NCI-H69 (cell line): ENCODE data around the gene GJD3.

Experiments used
- DNase-seq: peaks from one replicate; lab custom pipeline; 2025; lab: John Stamatoyannopoulos, UW

Gene GJD3

GRCh38 chr17:40323391-40324381 is 40.9 kb downstream of the GJD3 start:
- no peak for DNase-seq

GRCh38 chr17:40322358-40323315 is 41.9 kb downstream of the GJD3 start:
- DNase-seq = peak; percentile 30

GRCh38 chr17:40321961-40322357 is 42.6 kb downstream of the GJD3 start:
- DNase-seq = peak; percentile 53

GRCh38 chr17:40321524-40321929 is 43.0 kb downstream of the GJD3 start:
- DNase-seq = peak; percentile 49

- peak; percentile 26 for DNase-seq
These were observed 43.6 kb downstream of the GJD3 start for GRCh38 chr17:40320756-40321523.

- no peak for DNase-seq
These were observed 44.6 kb downstream of the GJD3 start for GRCh38 chr17:40319651-40320540.

- DNase-seq = no peak
These were observed 45.6 kb downstream of the GJD3 start for GRCh38 chr17:40318830-40319391.

GRCh38 chr17:40317880-40318829 is 46.4 kb downstream of the GJD3 start:
- DNase-seq = peak; percentile 95

- peak; percentile 53 for DNase-seq
These were observed 47.1 kb downstream of the GJD3 start for GRCh38 chr17:40317345-40317873.

- DNase-seq = peak; percentile 72
These were observed 47.8 kb downstream of the GJD3 start for GRCh38 chr17:40316571-40317344.

GRCh38 chr17:40315678-40316570 is 48.6 kb downstream of the GJD3 start:
- DNase-seq = no peak

- no peak for DNase-seq
These were observed 49.3 kb downstream of the GJD3 start for GRCh38 chr17:40315206-40315605.

GRCh38 chr17:40314584-40314956 is 50.0 kb downstream of the GJD3 start:
- peak; percentile 89 for DNase-seq

GRCh38 chr17:40313668-40314583 is 50.6 kb downstream of the GJD3 start:
- DNase-seq = peak; percentile 75
